Testis (tissue), 3 donors: Measurements from ENCODE around the gene RIC1. TPM values are rescaled to one million over a fixed set of nuclear protein-coding genes. Genes with fewer than 3 reads are reported as not detected.
"Not testable (repeated sequence)": the region's sequence is repeated elsewhere in the genome, so short reads cannot be mapped to it uniquely, and the experiment has no call there.

Experiments used
- DNase-seq: peaks from one replicate; pipeline ENCODE4 v3.0.0-alpha.2; 2019
- H3K27ac ChIP-seq, 2 donors: fragments of 200-600 bp; sonication (generic); one replicate each; pipeline ENCODE4 v1.5.1; 2019
- H3K27me3 ChIP-seq: fragments of 200-600 bp; sonication (generic); one replicate; pipeline ENCODE4 v1.5.1; 2019
- H3K36me3 ChIP-seq: fragments of 200-600 bp; sonication (generic); one replicate; pipeline ENCODE4 v1.5.1; 2017; ENCODE audit warnings: low read depth; ENCODE audit errors: missing control alignments
- H3K4me1 ChIP-seq: fragments of 200-600 bp; sonication (generic); one replicate; pipeline ENCODE4 v1.5.1; 2019
- H3K4me3 ChIP-seq, 2 donors: fragments of 200-600 bp; sonication (generic); one replicate each; pipeline ENCODE4 v1.5.1; 2017 to 2019
- H3K9me3 ChIP-seq: fragments of 200-600 bp; sonication (generic); one replicate; pipeline ENCODE4 v1.5.1; 2017
- CTCF ChIP-seq, 3 experiments: fragments of 450-650 bp in 2 of 3; fragments of 200-600 bp in 1 of 3; sonication (generic) in 1 of 3; IDR thresholded peaks; one replicate each; pipeline ENCODE4 v1.5.1; 2016 to 2019; ENCODE audit warnings: antibody characterized with exemption in 3 of 3, mild to moderate bottlenecking in 2 of 3, moderate library complexity in 1 of 3
- POLR2A ChIP-seq: fragments of 450-650 bp; IDR thresholded peaks from one replicate; pipeline ENCODE4 v1.6.1; 2017; ENCODE audit warnings: antibody characterized with exemption, mild to moderate bottlenecking, moderate library complexity
- WGBS, 2 donors: methylation state at CpG; one replicate each; pipeline ENCODE4 v1.1.5; 2018; 5-methylcytosine and 5-hydroxymethylcytosine counted together
- intact Hi-C: fragments of 100-400 bp; cut with DNase I; formaldehyde crosslinking; loops from one replicate; pipeline ENCODE4 v1.15.1; 2023; ENCODE audit warnings: low total_unique reads
- polyA plus RNA-seq: library from polyadenylated mRNA; stranded (reverse); fragments of 350-450 nt; fragmentation: Illumina TruSeq; extraction: RNeasy Lipid Tissue Mini Kit (QIAGEN cat#74804); gene quantifications from one replicate; pipeline ENCODE4 v1.2.3, GENCODE V29; 2014; ENCODE audit warnings: low read depth, low replicate concordance; ENCODE audit not compliant: insufficient read depth
- total RNA-seq, 2 donors: library from RNA; depleted of rRNA; stranded (reverse); fragments of >200 nt; gene quantifications; one replicate each; pipeline ENCODE4 v1.2.3, GENCODE V29; 2016

Gene RIC1
- total and polyA plus RNA-seq, 3 donors from 2014 or later = 25.6 to 45.5 (median 44.0) TPM

- no peaks in the 10 kb centered on the region for H3K9me3 ChIP-seq
- H3K4me1 ChIP-seq = no peaks in the 10 kb centered on the region
- no peak for TF ChIP-seq POLR2A
- no peak for TF ChIP-seq CTCF (IDR thresholded peaks at IDR 0.05)
- intact Hi-C loops = no loop called here
- no peaks in the 10 kb centered on the region for H3K36me3 ChIP-seq
- WGBS, 2 donors = 91 to 93% methylated on average over 6 of the region's 6 CpGs
- H3K4me3 ChIP-seq = no peak overlapping the region
- H3K27me3 ChIP-seq = no peaks in the 10 kb centered on the region
- no peak for DNase-seq
- H3K27ac ChIP-seq = no peak overlapping the region
Observed at GRCh38 chr9:5667391-5667790, 38.5 kb downstream of the RIC1 start.

- no peaks in the 10 kb centered on the region for H3K9me3 ChIP-seq
- WGBS, 2 donors = 74 to 80% methylated on average over 2 of the region's 2 CpGs
- H3K27ac ChIP-seq = no peak overlapping the region
- intact Hi-C loops = no loop called here
- TF ChIP-seq POLR2A = no peak
- TF ChIP-seq CTCF (IDR thresholded peaks at IDR 0.05) = no peak
- no peak for DNase-seq
- H3K4me3 ChIP-seq = no peak overlapping the region
- H3K27me3 ChIP-seq = no peaks in the 10 kb centered on the region
- H3K36me3 ChIP-seq = no peaks in the 10 kb centered on the region
- H3K4me1 ChIP-seq = no peaks in the 10 kb centered on the region
Observed at GRCh38 chr9:5670079-5670478, 41.2 kb downstream of the RIC1 start.

DNA sequence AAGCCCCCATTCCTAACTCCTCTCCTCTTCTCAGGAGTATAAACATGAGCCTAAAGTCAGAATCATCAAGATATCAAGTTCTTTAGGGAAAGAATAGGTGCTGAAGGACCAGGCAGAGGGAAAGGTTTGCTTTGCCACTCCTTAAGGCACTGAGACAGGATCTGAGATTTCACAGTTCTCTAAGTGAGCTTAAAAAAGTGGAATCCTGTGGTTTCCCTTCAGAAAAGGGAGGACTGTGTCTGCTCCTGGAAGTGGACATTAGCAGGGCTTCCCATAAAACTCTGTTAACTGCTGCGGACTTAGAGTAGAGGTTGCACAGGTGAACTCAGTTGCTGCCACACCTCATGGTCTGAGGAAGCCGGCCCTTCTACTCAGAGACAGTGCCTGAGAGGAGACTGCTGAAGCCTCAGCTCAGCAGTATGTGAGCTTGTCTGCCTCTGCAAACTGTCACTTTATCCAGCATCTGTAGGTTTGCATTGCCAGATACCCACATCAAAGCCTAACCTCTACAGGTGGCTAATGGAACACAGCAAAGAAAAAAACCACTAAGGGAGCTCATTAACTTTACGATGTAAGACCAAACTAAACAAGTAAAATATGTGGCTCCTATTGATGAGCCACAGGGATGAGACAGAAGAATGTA, 42.9 kb downstream of the RIC1 start:
- Histone ChIP-seq H3K9me3 (no peaks in the 10 kb centered on the region), H3K36me3 (no peaks in the 10 kb centered on the region), H3K4me1 (no peaks in the 10 kb centered on the region), H3K27ac (no peak overlapping the region), H3K27me3 (no peaks in the 10 kb centered on the region), H3K4me3 (no peak overlapping the region)
- intact Hi-C loops = no loop called here
- no peak for DNase-seq
- WGBS, 2 donors = 84 to 86% methylated on average over 3 of the region's 3 CpGs
- TF ChIP-seq CTCF (IDR thresholded peaks at IDR 0.05) = no peak

DNA sequence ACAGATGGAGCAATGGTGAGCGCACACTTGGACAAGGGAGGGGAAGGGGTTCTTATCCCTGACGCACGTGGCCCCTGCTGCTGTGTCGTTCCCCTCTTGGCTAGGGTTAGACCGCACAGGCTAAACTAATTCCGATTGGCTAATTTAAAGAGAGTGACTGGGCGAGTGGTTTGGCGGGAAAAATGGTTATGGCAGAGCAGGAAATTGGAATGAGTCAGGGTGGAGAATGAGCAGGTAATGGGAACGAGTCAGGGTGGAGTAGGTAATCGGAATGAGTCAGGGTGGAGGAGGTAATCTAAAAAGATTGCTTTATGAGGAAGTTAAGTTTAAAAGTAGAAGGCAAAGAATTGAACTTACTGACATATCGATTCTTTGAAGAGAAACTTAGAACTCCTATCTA, 46.1 kb downstream of the RIC1 start:
- DNase-seq, H3K9me3 ChIP-seq, H3K27ac ChIP-seq, intact Hi-C loops, H3K27me3 ChIP-seq, H3K36me3 ChIP-seq, H3K4me3 ChIP-seq, H3K4me1 ChIP-seq: not testable (repeated sequence)
- WGBS, 2 donors = 94% methylated on average over 11 of the region's 11 CpGs

DNA sequence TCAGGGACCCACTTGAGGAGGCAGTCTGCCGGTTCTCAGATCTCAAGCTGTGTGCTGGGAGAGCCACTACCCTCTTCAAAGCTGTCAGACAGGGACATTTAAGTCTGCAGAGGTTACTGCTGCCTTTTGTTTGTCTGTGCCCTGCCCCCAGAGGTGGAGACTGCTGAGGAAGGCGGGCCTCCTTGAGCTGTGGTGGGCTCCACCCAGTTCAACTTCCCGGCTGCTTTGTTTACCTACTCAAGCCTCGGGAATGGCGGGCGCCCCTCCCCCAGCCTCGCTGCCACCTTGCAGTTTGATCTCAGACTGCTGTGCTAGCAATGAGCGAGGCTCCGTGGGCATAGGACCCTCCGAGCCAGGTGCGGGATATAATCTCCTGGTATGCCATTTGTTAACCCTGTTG, 54.7 kb downstream of the RIC1 start:
- H3K4me3 ChIP-seq, intact Hi-C loops, DNase-seq, H3K36me3 ChIP-seq, H3K9me3 ChIP-seq, H3K27me3 ChIP-seq, H3K27ac ChIP-seq, H3K4me1 ChIP-seq: not testable (repeated sequence)
- WGBS, 2 donors = 98 to 99% methylated on average over 11 of the region's 11 CpGs

- H3K36me3 ChIP-seq = no peaks in the 10 kb centered on the region
- no peaks in the 10 kb centered on the region for H3K27me3 ChIP-seq
- no peaks in the 10 kb centered on the region for H3K4me1 ChIP-seq
- no peaks in the 10 kb centered on the region for H3K9me3 ChIP-seq
- no peak overlapping the region for H3K27ac ChIP-seq
- WGBS, 2 donors = 95 to 100% methylated on average over 5 to 7 of the region's 7 CpGs
- H3K4me3 ChIP-seq = no peak overlapping the region
- TF ChIP-seq CTCF (IDR thresholded peaks at IDR 0.05) (no peak), POLR2A (no peak)
- intact Hi-C loops = no loop called here
- no peak for DNase-seq
Observed at GRCh38 chr9:5684101-5684500, 55.2 kb downstream of the RIC1 start.
